Stimulated activated CD8-positive, alpha-beta memory T cell treated with anti-CD3 and anti-CD28 coated beads, Interleukin-12 subunit alpha, Interleukin-12 subunit beta, amount 100 ng/mL, for 1 hour (primary cell): ENCODE results near the gene ETS2.

Experiments used
- DNase-seq: peaks from one replicate; pipeline ENCODE4 v3.0.0-alpha.2; 2020; ENCODE audit warnings: low read depth

ETS2 gene

DNA sequence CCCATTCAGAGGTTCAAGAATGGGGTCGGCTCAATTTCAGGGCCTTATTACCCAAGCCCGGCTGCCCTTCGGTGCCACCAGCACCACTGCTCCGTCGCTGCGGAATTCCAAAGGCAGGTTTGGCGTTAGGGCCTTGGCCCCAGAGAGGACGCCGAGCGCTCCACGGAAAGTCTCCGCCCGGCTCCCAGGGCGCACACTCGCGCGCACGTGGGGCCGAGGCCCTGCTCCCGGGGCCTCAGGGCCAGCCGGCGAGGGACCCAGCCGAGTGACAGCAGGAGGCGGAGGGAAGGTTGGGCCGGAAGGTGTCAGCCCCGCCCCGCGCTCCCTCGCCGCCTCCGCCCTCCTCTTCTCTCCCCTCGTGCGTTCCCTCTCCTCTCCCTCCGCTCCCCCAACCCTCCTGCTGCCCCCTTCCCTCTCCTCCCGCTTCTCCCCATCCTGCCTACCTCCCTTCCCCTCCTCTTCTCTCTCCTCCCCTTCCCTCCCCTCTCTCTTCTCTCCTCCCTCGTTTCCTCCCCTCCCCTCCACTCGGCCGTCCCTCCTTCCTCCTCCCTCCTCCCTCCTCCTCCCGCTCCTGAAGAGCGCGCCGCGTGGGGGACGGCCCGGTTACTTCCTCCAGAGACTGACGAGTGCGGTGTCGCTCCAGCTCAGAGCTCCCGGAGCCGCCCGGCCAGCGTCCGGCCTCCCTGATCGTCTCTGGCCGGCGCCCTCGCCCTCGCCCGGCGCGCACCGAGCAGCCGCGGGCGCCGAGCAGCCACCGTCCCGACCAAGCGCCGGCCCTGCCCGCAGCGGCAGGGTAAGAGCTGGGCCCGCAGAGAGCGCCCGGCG lies at the start of gene ETS2:
TSS of gene ETS2 (plus strand) at position 602 of the 825 bp plus-strand sequence. CDS start 4,106 bp downstream, outside the sequence.
- peak; percentile 39 for DNase-seq

DNA sequence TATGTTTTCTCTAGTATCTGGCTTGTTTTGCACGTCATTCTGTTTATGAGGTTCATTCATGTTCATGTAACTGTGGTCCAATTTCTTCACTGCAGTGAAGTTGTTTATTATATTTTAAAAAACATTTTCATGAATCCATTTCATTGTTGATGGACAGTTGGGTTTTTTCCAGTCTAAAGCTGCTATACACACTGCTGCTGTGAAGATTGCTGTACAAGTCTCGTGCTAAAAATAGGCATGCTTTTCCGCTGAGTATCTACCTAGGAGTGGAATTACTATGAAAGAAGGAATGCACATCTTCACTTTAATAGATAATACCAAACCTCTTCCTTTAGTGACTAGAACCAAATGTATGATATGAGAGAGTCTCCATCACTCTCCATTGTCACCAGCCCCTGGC lies 49.0 kb upstream of the ETS2 start:
- DNase-seq, result no peak

DNA sequence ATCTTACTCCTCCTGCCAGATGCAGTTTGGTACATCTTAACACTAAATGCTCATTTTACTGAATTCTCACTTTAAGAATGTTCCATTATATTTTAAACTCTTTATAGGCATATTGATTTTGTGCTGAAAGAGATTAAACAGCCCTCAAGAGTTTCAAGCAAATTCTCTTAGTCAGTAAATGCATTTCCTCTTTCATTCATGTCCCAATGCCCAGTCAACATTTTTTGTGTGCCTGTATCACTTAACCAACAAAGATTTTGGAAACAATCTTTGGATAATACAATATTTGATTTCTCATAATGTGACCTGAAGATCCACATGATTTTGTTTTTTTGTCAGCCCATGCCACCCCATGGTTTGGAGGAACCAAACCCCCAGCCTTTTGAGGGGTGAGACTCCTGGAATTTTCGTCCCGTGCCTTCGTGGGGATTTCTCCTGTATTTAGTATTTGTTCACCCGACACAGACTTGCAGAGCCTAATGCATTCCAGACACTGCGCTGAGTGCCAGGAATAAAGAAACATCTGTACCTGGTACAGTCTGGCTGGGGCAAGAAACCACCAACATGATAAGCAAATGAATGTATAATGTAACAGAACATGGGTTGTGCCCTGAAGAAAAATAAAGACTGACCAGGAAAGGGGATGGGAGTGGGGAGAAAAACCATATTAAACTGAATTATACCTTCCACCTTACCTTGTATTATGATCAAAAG lies 47.1 kb upstream of the ETS2 start:
- no peak for DNase-seq

DNA sequence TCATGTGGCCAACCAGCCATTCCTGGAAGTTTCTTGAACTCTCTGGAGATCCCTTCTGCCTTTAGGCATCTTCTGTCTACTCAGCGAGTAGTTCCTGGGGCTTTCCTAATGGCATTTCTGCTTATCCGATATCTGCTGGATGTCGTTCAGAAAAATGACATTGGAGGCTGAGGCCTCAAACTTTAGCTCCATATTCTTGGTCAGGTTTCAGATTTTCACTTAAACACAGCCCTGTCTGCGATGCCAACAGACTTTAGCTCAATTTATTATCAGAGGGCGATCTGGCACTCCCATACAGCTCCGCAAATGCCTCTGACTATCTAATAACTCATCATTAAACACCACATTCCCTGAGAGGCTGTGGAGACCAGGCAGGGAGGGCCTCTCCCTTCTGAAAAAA lies 46.3 kb upstream of the ETS2 start:
- DNase-seq, result no peak

DNA sequence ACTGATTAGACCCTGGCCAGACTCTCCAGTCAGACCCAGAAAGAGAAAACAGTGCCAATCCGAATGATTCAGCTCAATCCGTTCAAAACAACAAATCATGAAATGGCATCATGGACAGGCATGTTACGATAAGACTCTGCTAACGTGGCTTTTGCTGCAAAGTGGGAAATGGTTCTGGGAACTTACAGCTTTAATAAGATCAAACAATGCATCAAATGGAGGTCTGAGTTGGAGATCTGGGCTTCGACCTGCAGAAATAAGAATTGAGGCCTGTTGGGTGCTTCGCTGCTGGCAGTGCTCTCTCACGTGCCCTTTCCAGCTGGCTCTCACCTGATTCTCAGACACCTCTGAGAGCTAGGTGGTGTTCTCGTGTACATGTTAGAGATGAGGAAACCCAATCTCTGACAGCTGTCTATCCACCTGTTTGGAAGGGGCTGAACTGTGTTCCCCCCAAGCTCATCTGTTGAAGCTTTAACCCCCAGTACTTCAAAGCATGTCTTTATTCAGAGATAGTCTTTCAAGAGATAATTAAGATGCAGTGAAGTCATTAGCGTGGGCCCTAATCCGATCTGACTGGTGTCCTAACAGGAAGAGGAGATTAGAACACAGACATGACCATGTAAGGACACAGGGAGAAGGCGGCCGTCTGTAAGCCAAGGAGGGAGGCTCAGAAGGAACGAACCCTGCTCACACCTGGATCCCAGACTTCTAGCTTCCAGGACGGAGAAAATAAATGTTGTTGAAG lies 45.5 kb upstream of the ETS2 start:
- no peak for DNase-seq

DNA sequence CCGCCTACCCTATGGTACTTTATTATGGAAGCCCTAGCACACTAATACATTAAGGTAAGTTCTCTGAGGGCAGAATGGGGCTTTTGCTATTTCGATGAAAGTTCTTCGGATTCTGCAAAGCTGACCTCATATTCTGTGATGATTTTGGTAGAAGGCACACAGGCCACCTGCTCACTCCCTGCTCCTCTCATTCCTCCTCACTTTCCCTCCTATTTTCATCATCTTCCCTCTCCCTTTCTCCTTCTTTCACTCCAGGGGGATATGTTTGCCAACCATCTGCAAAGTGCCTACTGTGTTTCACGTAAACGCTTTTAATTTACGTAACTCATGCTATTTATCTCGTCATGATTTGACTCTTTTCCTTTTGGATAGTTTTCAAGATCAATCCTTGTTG lies 45.0 kb upstream of the ETS2 start:
- DNase-seq, result no peak

DNA sequence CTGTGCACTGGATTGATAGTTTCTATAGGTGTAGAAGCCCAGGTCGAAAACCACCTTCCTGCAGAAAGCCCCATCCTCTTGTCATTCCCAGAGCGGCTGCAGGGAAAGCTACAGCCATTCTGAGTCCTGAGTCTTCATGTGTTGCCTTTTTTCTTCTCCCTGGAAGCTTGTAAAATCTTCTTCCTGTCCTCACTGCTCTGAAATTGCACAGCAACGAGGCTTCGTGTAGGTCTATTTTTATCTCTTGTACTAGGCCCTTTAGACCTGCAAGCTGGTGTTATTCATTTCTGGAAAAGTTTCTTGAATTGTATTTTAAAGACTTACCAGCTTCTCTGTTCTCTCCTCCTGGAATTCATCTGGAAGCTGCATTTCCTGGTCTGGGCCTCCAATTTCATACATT lies 44.2 kb upstream of the ETS2 start:
- no peak for DNase-seq

DNA sequence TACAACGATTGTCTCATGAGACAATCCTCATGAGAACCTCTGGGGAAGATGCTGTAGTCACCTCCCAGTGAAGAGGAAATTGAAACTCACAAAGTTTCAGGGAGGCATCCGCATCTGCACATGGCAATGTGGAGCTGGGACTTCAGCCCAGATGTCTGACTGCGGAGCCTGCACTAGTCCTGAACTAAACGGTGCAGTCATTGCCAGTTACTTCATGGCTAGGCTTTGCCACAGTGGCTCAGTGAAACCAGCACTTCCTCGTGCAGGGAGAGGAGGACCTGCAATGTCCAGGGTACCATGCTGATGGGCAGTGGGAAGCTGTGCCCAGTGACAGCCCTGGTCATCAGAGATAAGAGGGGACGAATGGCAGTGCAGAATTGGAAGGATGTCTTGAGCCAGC lies 40.7 kb upstream of the ETS2 start:
- DNase-seq, result no peak

DNA sequence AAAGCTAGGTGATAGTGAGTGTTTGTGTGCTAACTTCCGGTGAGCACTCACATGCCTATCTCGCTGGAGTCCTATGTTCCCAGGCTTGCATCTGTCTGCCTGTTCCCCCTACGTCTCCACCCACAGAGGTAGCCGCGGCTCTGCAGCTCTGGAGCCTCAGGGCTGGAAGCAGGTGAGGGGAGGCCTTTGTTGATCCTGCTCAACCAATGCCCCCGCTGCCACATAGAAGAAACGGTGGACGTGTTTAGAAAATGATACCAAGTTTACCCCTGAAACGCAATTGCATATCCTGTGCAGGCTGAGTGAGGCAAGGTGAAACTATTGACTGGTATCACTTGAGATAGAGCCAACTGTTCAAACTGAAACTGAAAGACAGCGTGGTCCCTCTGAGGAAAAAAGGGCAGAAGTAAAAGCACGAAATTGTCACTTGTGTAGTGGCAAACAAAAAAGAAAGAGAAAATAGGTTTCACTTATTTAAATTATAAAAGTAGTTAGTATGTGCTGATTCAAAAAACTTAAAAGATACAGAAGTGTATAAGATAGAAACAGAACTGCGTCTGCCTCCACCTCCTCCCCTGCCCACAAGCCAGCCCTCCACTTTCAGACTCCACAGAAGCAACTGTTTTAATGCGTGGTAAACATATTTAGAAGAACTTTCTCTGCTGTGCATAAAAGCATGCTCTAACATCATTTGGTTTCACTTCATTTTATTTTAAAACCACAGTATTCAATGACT lies 38.6 kb upstream of the ETS2 start:
- no peak for DNase-seq

DNA sequence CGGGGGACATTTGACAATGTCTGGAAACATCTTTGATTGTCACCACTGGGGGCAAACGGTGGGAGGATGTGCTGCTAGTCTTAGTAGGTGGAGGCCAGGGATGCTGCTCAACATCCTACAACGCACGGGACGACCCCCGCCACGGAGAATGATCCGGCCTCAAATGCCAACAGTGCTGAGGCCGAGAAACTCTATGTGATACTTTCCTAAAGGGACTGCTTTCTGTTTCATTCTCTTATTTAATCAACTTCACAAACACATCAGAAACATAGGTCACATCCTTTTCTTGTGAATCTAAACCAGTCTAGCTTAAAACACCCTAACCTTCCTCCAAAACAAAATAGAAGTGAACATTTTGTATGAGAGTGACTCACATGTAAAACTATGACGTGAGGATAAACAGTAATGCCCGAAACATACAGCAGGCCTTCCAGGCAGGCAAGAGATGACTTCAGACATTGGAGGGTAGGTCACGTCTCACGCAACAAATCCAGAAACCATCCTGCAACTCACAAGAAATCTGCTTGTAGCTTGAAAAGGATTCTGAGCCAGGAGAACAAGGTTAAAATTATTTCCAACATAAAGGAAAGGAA lies 37.2 kb upstream of the ETS2 start:
- DNase-seq, result no peak

DNA sequence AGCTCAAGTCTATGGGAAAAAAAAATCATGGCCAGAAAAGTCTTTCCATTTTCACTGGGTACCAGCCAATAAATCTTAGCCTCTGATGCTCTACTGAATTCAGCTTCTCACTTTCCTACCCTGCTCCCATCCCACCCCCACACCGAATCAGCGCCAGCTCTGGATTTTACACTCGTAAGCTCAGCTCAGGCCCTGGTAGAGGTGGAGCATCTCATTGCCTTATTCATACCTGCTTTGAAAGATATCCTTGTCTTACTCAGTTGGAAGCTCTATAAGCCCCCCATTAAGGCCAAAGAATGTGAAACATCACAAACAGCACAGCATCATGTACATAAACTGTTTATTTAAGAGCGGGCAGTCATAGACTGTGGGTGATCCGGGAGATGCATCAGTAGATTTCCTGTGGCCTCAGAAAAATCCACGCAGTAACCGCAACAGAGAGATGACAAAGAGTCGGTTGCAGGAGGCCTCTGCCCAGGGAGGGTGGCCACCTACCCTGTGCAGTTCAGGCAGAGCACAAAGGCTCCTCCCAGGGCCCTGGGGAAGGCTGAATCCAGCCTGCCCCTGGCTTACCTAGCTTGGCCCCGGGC lies 36.4 kb upstream of the ETS2 start:
- DNase-seq, result no peak

DNA sequence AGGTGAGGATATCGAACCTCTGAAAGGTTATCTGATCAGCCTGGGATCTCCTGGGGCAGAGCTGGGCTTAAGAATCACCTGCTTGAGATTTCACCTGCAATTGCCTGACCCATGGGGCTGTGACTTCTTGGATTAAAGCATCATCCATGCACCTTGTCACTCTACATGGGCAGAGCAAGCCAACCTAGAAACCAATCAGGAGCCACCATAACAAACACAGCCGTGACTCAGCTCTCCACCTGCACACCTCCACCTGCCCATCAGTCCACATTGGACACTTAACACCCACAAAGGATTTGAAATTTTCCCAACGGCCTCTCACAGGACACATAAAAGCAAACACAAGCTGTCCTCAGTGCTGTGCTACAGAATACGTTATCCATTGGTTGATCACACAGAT lies 35.1 kb upstream of the ETS2 start:
- DNase-seq, result no peak

DNA sequence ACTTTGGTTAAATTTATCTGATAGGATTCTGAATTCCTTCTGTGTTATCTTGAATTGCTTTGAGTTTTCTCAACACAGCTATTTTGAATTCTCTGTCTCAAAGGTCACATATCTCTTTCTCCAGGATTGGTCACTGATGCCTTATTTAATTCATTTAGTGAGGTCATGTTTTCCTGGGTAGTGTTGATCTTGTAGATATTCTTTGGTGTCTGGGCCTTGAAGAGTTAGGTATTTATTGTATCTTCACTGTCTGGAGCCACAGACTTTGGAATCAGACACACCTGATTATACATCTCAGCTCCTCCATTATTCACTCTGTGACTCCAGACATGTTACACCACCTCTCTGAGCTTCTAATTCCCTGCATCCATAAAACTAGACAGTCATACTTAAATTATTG lies 34.2 kb upstream of the ETS2 start:
- DNase-seq, result no peak

DNA sequence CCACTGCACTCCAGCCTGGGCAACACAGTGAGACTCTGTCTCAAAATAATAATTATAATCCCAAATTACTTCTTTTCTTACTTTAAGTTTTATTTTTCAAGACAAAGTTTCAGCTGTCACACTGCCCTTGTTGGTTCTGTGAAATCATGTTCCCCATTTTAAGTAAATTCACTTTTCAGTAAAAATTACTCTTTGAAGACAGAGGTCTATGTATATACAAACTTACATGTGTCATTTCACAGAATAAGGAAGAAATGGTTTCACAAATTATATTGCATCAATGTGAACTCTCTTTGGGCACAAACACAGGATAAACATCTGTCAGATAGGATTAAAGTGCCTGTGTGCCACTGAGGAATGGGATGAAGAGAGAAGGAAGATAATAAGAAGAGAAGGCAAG lies 33.1 kb upstream of the ETS2 start:
- no peak for DNase-seq

DNA sequence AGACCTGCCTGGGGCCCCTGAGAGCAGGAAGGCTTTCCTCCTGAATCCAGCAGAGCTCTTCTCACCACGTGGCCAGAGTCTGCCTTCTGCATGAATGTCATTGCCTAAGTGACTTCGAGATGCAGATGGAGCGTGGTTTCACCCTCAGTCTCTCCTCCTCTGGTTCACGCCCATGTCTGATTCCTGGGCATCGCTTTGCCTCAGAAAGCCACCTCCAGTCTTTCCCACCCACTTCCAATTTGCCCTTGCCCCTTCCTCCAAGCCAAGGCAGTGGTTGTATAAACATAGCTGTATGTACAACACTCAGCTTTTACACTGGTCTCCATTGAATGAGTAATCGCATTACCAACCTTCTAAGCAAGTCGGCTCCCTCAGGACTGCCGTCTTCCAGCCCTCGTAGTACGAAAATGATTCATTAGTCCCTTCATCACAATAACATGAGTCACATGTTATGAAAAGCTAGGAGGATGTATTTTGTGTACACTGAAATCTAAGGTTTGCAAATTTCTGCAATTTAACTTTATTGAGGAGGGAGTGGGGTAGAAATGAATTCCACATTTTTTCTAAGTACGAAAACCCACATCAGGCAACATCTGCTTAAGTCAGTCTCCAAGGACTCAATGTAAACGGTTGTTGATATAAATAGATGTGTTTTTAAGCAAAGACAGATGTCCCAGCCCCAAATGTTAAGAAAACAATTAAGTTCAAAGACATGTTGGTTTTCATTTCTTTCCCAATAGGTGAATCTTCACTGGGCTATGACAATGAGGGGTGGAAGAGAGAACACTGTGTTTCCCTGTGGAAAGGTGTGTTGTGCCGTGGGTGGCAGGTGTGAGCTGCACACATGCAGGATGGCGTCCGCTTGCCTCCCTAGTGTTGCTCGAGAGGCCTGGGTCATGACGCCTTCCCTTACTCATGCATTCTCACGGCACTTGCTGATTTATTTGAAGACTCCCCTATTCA lies 32.3 kb upstream of the ETS2 start:
- DNase-seq, result no peak

DNA sequence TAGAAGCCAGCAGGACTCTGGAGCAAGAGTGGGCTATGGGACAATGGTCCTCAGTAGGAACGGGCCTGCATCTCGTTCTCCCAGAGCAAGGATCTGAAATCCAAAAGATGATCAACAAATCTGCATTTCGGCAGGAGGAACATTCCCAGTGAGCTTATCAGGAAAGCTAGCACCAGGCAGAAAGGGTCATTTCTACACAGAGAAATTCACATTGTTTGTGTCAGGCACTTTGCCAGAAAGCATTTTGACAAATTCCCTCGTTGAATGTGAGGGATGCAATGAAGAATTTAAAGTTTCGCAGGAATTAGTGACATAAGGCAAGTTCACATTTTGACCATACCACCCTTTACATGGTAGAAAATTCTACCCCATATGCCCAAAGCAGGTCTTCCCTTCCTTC lies 31.6 kb upstream of the ETS2 start:
- no peak for DNase-seq

DNA sequence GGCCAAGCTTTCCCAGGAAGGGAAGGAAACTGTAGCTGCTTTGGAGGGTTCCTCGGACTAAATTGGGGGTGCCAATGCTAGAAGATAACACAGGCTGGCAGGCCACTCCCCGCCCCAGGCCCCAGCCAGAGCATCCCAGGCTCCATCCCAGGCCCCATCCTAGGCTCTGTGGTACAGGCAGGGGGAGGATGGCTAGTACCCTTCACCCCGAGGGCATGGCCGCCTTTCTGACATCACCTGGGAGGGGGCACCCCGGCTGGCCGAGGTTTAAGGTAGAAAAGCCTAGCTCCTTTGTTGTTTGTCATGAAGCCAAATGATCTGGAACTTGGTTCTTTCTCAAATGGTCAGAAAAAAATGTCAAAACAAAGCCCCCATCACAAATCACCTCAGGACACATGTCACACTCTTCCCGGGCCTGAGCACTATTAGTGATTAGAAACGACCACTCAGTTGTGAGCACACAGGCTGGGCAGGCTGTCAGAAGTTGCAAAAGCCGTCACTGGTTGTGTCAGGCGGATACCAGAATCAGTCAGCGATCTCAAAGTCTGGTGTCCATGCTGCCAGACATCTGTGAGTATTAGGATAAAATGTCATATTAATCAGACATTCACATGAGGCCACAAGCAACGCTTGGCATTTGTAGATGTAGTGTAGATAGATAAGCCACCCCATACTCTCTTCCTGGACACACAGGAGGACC lies 31.0 kb upstream of the ETS2 start:
- DNase-seq, result no peak

DNA sequence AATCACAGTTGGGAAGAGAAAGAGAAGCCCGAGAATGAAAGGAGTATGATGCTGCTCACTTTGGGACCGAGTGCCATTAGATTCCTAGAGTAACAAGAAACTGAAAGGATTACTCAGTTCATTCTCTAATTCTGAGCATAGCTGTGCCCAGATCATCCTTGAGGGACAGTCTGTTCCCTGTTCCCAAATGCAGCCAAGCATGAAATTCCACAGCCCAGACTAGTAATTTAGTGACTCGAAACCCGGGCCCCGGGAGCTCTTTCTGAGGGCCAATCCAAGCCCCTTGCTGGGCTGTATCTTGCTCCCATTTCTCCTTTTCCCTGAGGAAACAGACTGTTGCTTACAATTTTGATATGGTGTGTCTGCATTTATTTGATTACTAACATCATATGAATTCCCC lies 30.0 kb upstream of the ETS2 start:
- no peak for DNase-seq

DNA sequence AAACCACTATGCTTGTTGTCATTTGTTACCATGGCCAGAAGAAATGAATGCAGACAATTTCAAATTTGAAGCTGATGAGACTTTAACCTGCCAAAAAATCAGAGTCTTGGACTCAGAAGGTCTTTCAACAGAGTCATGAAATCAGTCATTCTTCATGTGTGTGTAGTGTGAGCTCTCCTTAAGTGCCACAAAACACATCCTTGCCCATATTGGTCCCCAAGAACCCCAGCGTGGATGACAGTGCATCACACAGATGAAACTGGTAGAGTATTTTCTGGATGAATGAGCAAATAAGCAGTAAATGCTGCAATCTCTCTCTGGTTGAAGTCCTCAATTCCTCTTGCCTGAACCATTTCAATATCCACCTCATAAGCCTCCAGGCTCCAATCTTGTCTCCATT lies 28.7 kb upstream of the ETS2 start:
- DNase-seq, result no peak

DNA sequence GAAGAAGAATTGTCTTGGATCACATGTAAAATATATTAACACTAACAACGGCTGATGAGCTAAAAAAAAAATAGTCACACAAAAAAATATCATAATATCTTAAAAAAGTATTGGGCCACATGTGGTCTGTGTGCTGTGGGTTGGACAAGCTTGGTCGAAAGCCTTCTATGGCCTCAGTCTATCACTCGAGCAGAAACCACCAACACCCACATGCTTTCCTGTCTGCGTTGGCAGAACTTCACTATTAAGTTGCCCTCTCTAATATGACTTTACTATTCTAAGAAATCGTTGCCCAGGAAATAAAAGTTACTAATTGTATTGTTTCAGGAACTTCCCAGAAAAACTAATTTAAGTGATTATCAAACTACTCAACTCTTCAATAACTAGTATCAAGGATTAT lies 28.2 kb upstream of the ETS2 start:
- DNase-seq, result no peak
